SHP77 (cell line): ENCODE results near the gene RPL29.

Source experiments
- DNase-seq, 2 experiments: peaks; one replicate each; lab custom pipeline; 2025; lab: John Stamatoyannopoulos, UW

Gene RPL29

GRCh38 chr3:51945926-51946705, 49.6 kb downstream of the RPL29 start:
- no peak for DNase-seq

GRCh38 chr3:51945031-51945840, 50.5 kb downstream of the RPL29 start:
- no peak for DNase-seq

GRCh38 chr3:51944451-51945021, 51.2 kb downstream of the RPL29 start:
- DNase-seq = no peak
